ENCODE measurements around the gene CDH12.
"Not testable (repeated sequence)": the region's sequence is repeated elsewhere in the genome, so short reads cannot be mapped to it uniquely, and the experiment has no call there.

CDH12 gene

GRCh38 chr5:22154779-22155178 is 698.4 kb downstream of the CDH12 start:
- DNase-seq (ENCODE audit: low read depth in 2 of 2) = not testable (repeated sequence)

GRCh38 chr5:22151801-22152200 is 701.3 kb downstream of the CDH12 start:
- not testable (repeated sequence) for DNase-seq (ENCODE audit: low read depth in 2 of 2)

GRCh38 chr5:22140418-22140817 is 712.7 kb downstream of the CDH12 start:
- DNase-seq (ENCODE audit: low read depth in 2 of 2) = not testable (repeated sequence)

- not testable (repeated sequence) for DNase-seq (ENCODE audit: low read depth in 2 of 2)
Observed at GRCh38 chr5:22139662-22140300, 713.4 kb downstream of the CDH12 start.

- DNase-seq (ENCODE audit: low read depth in 2 of 2) = no peak
Observed at GRCh38 chr5:22111320-22111719, 741.8 kb downstream of the CDH12 start.

GRCh38 chr5:22109315-22109714 is 743.8 kb downstream of the CDH12 start:
- no peak for DNase-seq (ENCODE audit: low read depth in 2 of 2)

GRCh38 chr5:22108545-22108944 is 744.6 kb downstream of the CDH12 start:
- DNase-seq (ENCODE audit: low read depth in 2 of 2) = no peak

- no peak for DNase-seq (ENCODE audit: low read depth in 2 of 2)
Observed at GRCh38 chr5:22102823-22103359, 750.3 kb downstream of the CDH12 start.

- DNase-seq (ENCODE audit: low read depth in 2 of 2) = no peak
Observed at GRCh38 chr5:22088517-22088916, 764.6 kb downstream of the CDH12 start.

- no peak for DNase-seq (ENCODE audit: low read depth in 2 of 2)
Observed at GRCh38 chr5:22079566-22079965, 773.6 kb downstream of the CDH12 start.

- no peak for DNase-seq (ENCODE audit: low read depth in 2 of 2)
Observed at GRCh38 chr5:22079002-22079401, 774.1 kb downstream of the CDH12 start.

- DNase-seq (ENCODE audit: low read depth in 2 of 2) = no peak
Observed at GRCh38 chr5:22076586-22076985, 776.6 kb downstream of the CDH12 start.

- DNase-seq (ENCODE audit: low read depth in 2 of 2) = no peak
Observed at GRCh38 chr5:22070186-22070728, 782.9 kb downstream of the CDH12 start.

- DNase-seq (ENCODE audit: low read depth in 2 of 2) = no peak
Observed at GRCh38 chr5:22063717-22064116, 789.4 kb downstream of the CDH12 start.

GRCh38 chr5:22058620-22059019 is 794.5 kb downstream of the CDH12 start:
- DNase-seq (ENCODE audit: low read depth in 2 of 2) = no peak

- DNase-seq (ENCODE audit: low read depth in 2 of 2) = no peak
Observed at GRCh38 chr5:22057012-22057411, 796.1 kb downstream of the CDH12 start.

- DNase-seq (ENCODE audit: low read depth in 2 of 2) = no peak
Observed at GRCh38 chr5:22056601-22057000, 796.5 kb downstream of the CDH12 start.

GRCh38 chr5:22053195-22053594 is 799.9 kb downstream of the CDH12 start:
- no peak for DNase-seq (ENCODE audit: low read depth in 2 of 2)

GRCh38 chr5:22051881-22052280 is 801.3 kb downstream of the CDH12 start:
- no peak for DNase-seq (ENCODE audit: low read depth in 2 of 2)

- DNase-seq (ENCODE audit: low read depth in 2 of 2) = no peak
Observed at GRCh38 chr5:22050931-22051330, 802.2 kb downstream of the CDH12 start.

- DNase-seq (ENCODE audit: low read depth in 2 of 2) = no peak
Observed at GRCh38 chr5:22044229-22044628, 808.9 kb downstream of the CDH12 start.

- no peak for DNase-seq (ENCODE audit: low read depth in 2 of 2)
Observed at GRCh38 chr5:22036061-22036460, 817.1 kb downstream of the CDH12 start.

- no peak for DNase-seq (ENCODE audit: low read depth in 2 of 2)
Observed at GRCh38 chr5:22033066-22033465, 820.1 kb downstream of the CDH12 start.

GRCh38 chr5:22023784-22024183 is 829.4 kb downstream of the CDH12 start:
- DNase-seq (ENCODE audit: low read depth in 2 of 2) = no peak
